HCT116 (cell line): Measurements from ENCODE around the gene RPL7A. TPM values are rescaled to one million over a fixed set of nuclear protein-coding genes. Genes with fewer than 3 reads are reported as not detected.

Experiments used
- ATAC-seq: fragments of 200-7000 bp; cut with Tn5 transposase; 2 replicates; pipeline ENCODE4 v1.9.1; 2020; ENCODE audit warnings: mild to moderate bottlenecking, moderate library complexity
- BruUV-seq: library from RNA; stranded (reverse); fragments of 400-500 nt; replicated peaks from 2 replicates; lab custom pipeline; 2021; lab: Mats Ljungman, UMichigan
- CTCF ChIA-PET: fragments of 300-600 bp; sonication (Branson Sonifier 250); formaldehyde crosslinking; loops from one replicate; lab custom pipeline; 2021; ENCODE audit warnings: antibody characterized with exemption; lab: Charles Lee
- POLR2A ChIA-PET: fragments of 300-600, 350-600 bp; sonication (Branson Sonifier 250); formaldehyde crosslinking; loops from one replicate; lab custom pipeline; 2021; ENCODE audit warnings: antibody characterized with exemption; lab: Charles Lee
- RAD21 ChIA-PET, 2 experiments: fragments of 300-600 bp; sonication (Branson Sonifier 250); formaldehyde crosslinking; loops; one replicate each; lab custom pipeline; 2023; ENCODE audit warnings: low total read pairs in 2 of 2; ENCODE audit not compliant: uncharacterized antibody in 2 of 2, unreplicated experiment in 2 of 2, low non-redundant PET in 1 of 2; lab: Charles Lee
- DNase-seq: peaks from one replicate; pipeline ENCODE4 v3.0.0-alpha.2; 2010; ENCODE audit warnings: low read depth, low spot score
- H2AFZ ChIP-seq: fragments of 200-600 bp; shearing (Covaris generic), sonication (generic); 2 replicates; pipeline ENCODE4 v1.6.1; 2017; ENCODE audit warnings: low read depth, mixed run types, mixed read lengths, antibody characterized with exemption, low read length; ENCODE audit not compliant: poor library complexity, severe bottlenecking
- H3K27ac ChIP-seq: 2 replicates; pipeline ENCODE4 v1.5.1; 2012; ENCODE audit warnings: low read depth, low read length
- H3K27me3 ChIP-seq: fragments of 200-600 bp; sonication (generic); 2 replicates; pipeline ENCODE4 v1.6.1; 2016; ENCODE audit warnings: mixed run types, low read length, mixed read lengths; ENCODE audit not compliant: insufficient read depth
- H3K36me3 ChIP-seq, 2 experiments: fragments of 200-500 bp in 1 of 2; fragments of 200-600 bp in 1 of 2; sonication (Bioruptor generic) in 1 of 2; sonication (generic) in 1 of 2; 2 replicates each; pipeline versions ENCODE4 v1.5.1 to v1.6.1; 2014 to 2016; ENCODE audit warnings: low read length in 2 of 2, inconsistent platforms in 1 of 2, mixed read lengths in 1 of 2, mixed run types in 1 of 2; ENCODE audit not compliant: insufficient read depth in 2 of 2, control insufficient read depth in 1 of 2
- H3K4me1 ChIP-seq, 2 experiments: fragments of 200-600 bp in 1 of 2; sonication (generic) in 1 of 2; 2 replicates each; pipeline versions ENCODE4 v1.5.1 to v1.6.1; 2012 to 2017; ENCODE audit warnings: low read length in 2 of 2, inconsistent platforms in 1 of 2, mild to moderate bottlenecking in 1 of 2, mixed read lengths in 1 of 2, mixed run types in 1 of 2, moderate library complexity in 1 of 2; ENCODE audit not compliant: insufficient read depth in 2 of 2, control insufficient read depth in 1 of 2
- H3K4me2 ChIP-seq: fragments of 200-600 bp; sonication (generic); 2 replicates; pipeline ENCODE4 v1.6.1; 2017; ENCODE audit warnings: mixed run types, low read length, mixed read lengths
- H3K4me3 ChIP-seq, 2 experiments: fragments of 200-600 bp in 1 of 2; sonication (generic) in 1 of 2; replicated peaks in 1 of 2; 2 replicates each; pipeline ENCODE4 v1.5.1; 2011 to 2016; ENCODE audit warnings: low read length in 2 of 2, control low read depth in 1 of 2, low read depth in 1 of 2, mild to moderate bottlenecking in 1 of 2, mixed read lengths in 1 of 2, mixed run types in 1 of 2
- H3K79me2 ChIP-seq: fragments of 200-600 bp; sonication (generic); 2 replicates; pipeline ENCODE4 v1.6.1; 2017; ENCODE audit warnings: mild to moderate bottlenecking, mixed run types, low read length, moderate library complexity, mixed read lengths; ENCODE audit not compliant: insufficient read depth
- H3K9ac ChIP-seq: fragments of 200-600 bp; sonication (generic); 2 replicates; pipeline ENCODE4 v1.6.1; 2016; ENCODE audit warnings: low read length, mixed read lengths
- H3K9me2 ChIP-seq: fragments of 200-600 bp; sonication (generic), shearing (Covaris generic); 2 replicates; pipeline ENCODE4 v1.6.1; 2017; ENCODE audit warnings: mixed run types, mild to moderate bottlenecking, moderate library complexity; ENCODE audit not compliant: insufficient read depth
- H3K9me3 ChIP-seq, 2 experiments: fragments of 200-500 bp in 1 of 2; fragments of 200-600 bp in 1 of 2; sonication (Bioruptor generic) in 1 of 2; sonication (generic) in 1 of 2; 2 replicates each; pipeline ENCODE4 v1.6.1; 2014 to 2017; ENCODE audit warnings: low read length in 2 of 2, mixed read lengths in 2 of 2, inconsistent platforms in 1 of 2, low read depth in 1 of 2, mild to moderate bottlenecking in 1 of 2, mixed run types in 1 of 2, moderate library complexity in 1 of 2; ENCODE audit not compliant: control insufficient read depth in 1 of 2, insufficient read depth in 1 of 2
- H4K20me1 ChIP-seq: fragments of 200-600 bp; sonication (generic), shearing (Covaris generic); 2 replicates; pipeline ENCODE4 v1.6.1; 2017; ENCODE audit warnings: mixed run types, mild to moderate bottlenecking, moderate library complexity; ENCODE audit not compliant: insufficient read depth
- ATF3 ChIP-seq: IDR thresholded peaks from 2 replicates; pipeline ENCODE4 v1.6.1; 2012
- CBX3 ChIP-seq: IDR thresholded peaks from 2 replicates; pipeline ENCODE4 v1.6.1; 2012; ENCODE audit warnings: low read depth
- CTCF ChIP-seq, 3 experiments: fragments of 200-600 bp in 1 of 3; sonication (generic) in 1 of 3; IDR thresholded peaks in 2 of 3; conservative IDR thresholded peaks in 1 of 3; 2 replicates each; pipeline ENCODE4 v1.5.1; 2012 to 2017; ENCODE audit warnings: low read depth in 2 of 3, low read length in 2 of 3, antibody characterized with exemption in 1 of 3, borderline replicate concordance in 1 of 3, control low read depth in 1 of 3, mild to moderate bottlenecking in 1 of 3, mixed read lengths in 1 of 3, mixed run types in 1 of 3, moderate library complexity in 1 of 3; ENCODE audit not compliant: insufficient read depth in 1 of 3
- ELF1 ChIP-seq: IDR thresholded peaks from 2 replicates; pipeline ENCODE4 v1.6.1; 2012; ENCODE audit warnings: low read depth, borderline replicate concordance
- EZH2phosphoT487 ChIP-seq: fragments of 200-600 bp; IDR thresholded peaks from 2 replicates; pipeline ENCODE4 v1.6.1; 2018; ENCODE audit warnings: antibody characterized with exemption, borderline replicate concordance
- FOSL1 ChIP-seq: IDR thresholded peaks from 2 replicates; pipeline ENCODE4 v1.6.1; 2012; ENCODE audit warnings: low read depth
- JUND ChIP-seq: IDR thresholded peaks from 2 replicates; pipeline ENCODE4 v1.6.1; 2012
- MAX ChIP-seq: IDR thresholded peaks from 2 replicates; pipeline ENCODE4 v1.6.1; 2012
- POLR2A ChIP-seq: IDR thresholded peaks from 2 replicates; pipeline ENCODE4 v1.7.0; 2011; ENCODE audit warnings: borderline replicate concordance; ENCODE audit not compliant: insufficient read depth, insufficient read length; ENCODE audit errors: extremely low read depth
- POLR2AphosphoS5 ChIP-seq: IDR thresholded peaks from 2 replicates; pipeline ENCODE4 v1.6.1; 2011; ENCODE audit warnings: mild to moderate bottlenecking, low read depth, low read length, moderate library complexity
- REST ChIP-seq: IDR thresholded peaks from 2 replicates; pipeline ENCODE4 v1.6.1; 2012; ENCODE audit warnings: low read depth
- SIN3A ChIP-seq: IDR thresholded peaks from 2 replicates; pipeline ENCODE4 v1.6.1; 2012; ENCODE audit warnings: low read depth
- SP1 ChIP-seq: IDR thresholded peaks from 2 replicates; pipeline ENCODE4 v1.6.1; 2012; ENCODE audit warnings: low read depth
- SRF ChIP-seq: IDR thresholded peaks from 2 replicates; pipeline ENCODE4 v1.6.1; 2012; ENCODE audit warnings: low read depth
- TCF7L2 ChIP-seq: IDR thresholded peaks from 2 replicates; pipeline ENCODE4 v1.7.0; 2011; ENCODE audit warnings: borderline replicate concordance, inconsistent platforms; ENCODE audit not compliant: insufficient read depth, insufficient read length; ENCODE audit errors: extremely low read depth
- YY1 ChIP-seq: IDR thresholded peaks from 2 replicates; pipeline ENCODE4 v1.6.1; 2011; ENCODE audit warnings: low read length, low read depth, moderate library complexity, mild to moderate bottlenecking; ENCODE audit not compliant: insufficient replicate concordance; ENCODE audit errors: extremely low read depth
- ZBTB33 ChIP-seq: IDR thresholded peaks from 2 replicates; pipeline ENCODE4 v1.6.1; 2011; ENCODE audit warnings: mild to moderate bottlenecking, low read length, moderate library complexity; ENCODE audit not compliant: insufficient replicate concordance; ENCODE audit errors: extremely low read depth
- ZFX ChIP-seq: fragments of 450-650 bp; IDR thresholded peaks from 2 replicates; pipeline ENCODE4 v1.6.1; 2017
- ZNF274 ChIP-seq: fragments of 200-500 bp; sonication (Bioruptor generic); IDR thresholded peaks from 2 replicates; pipeline ENCODE4 v1.6.1; 2014; ENCODE audit warnings: mild to moderate bottlenecking, low read depth, low read length, inconsistent platforms
- intact Hi-C: fragments of 100-400 bp; cut with micrococcal nuclease; formaldehyde crosslinking; loops from 2 replicates; pipeline ENCODE4 v1.10.0; 2022
- total RNA-seq: library from RNA; stranded (reverse); gene quantifications from one replicate; pipeline ENCODE4 v1.2.1, GENCODE V29; 2021; ENCODE audit not compliant: unreplicated experiment

RPL7A gene
- total RNA-seq, 1 experiment from 2014 or later = 2,837 TPM

- H3K27me3 ChIP-seq = no peaks in the 10 kb centered on the region
- BruUV-seq = no TSS peak
- no peak overlapping the region for H3K27ac ChIP-seq
- intact Hi-C loops = no loop called here
- no peak for TF ChIP-seq SP1
- no peak for TF ChIP-seq MAX
- no peak for TF ChIP-seq ZFX
- TF ChIP-seq REST = no peak
- TF ChIP-seq FOSL1 = no peak
- no peak for TF ChIP-seq CTCF (IDR thresholded peaks at IDR 0.05 in 2 of 3, conservative IDR thresholded peaks at IDR 0.05 in 1 of 3; ENCODE audit: borderline replicate concordance in 1 of 3, insufficient read depth in 1 of 3, low read depth in 2 of 3, low read length in 2 of 3)
- no peak for TF ChIP-seq ATF3
- no peak for TF ChIP-seq YY1
- TF ChIP-seq SRF = no peak
- no peak for TF ChIP-seq EZH2phosphoT487
- TF ChIP-seq ZBTB33 = no peak
- no peak for TF ChIP-seq POLR2A
- no peak for TF ChIP-seq ZNF274
- TF ChIP-seq TCF7L2 = no peak
- no peak for TF ChIP-seq POLR2AphosphoS5
- no peak for TF ChIP-seq ELF1
- TF ChIP-seq CBX3 = no peak
- TF ChIP-seq JUND = no peak
- no peak for TF ChIP-seq SIN3A
- H2AFZ ChIP-seq = no peak overlapping the region
- no peaks in the 10 kb centered on the region for H3K36me3 ChIP-seq
- H3K4me3 ChIP-seq = no peak overlapping the region
- ATAC-seq (no peak), DNase-seq (no peak)
- H3K4me1 ChIP-seq = no peaks in the 10 kb centered on the region
- POLR2A ChIA-PET = no interaction called here
- no peak overlapping the region for H3K4me2 ChIP-seq
- no peaks in the 10 kb centered on the region for H3K79me2 ChIP-seq
- RAD21 ChIA-PET = no interaction called here
- H4K20me1 ChIP-seq = no peaks in the 10 kb centered on the region
- H3K9me2 ChIP-seq = no peaks in the 10 kb centered on the region
- no peak overlapping the region for H3K9ac ChIP-seq
- CTCF ChIA-PET = no interaction called here
- no peaks in the 10 kb centered on the region for H3K9me3 ChIP-seq
Measured at GRCh38 chr9:133323991-133324703, 23.9 kb upstream of the RPL7A start.
